Transverse colon (tissue), 4 donors: ENCODE measurements around the gene IGSF21.

Source experiments
- CTCF ChIP-seq, 5 experiments: fragments of 200-600 bp in 3 of 5; fragments of 450-650 bp in 2 of 5; sonication (generic) in 3 of 5; IDR thresholded peaks; 1 replicate in 2 of 5; 2 replicates in 3 of 5; pipeline ENCODE4 v1.5.1; 2016 to 2017; ENCODE audit warnings: antibody characterized with exemption in 5 of 5, inconsistent platforms in 3 of 5, mild to moderate bottlenecking in 2 of 5, moderate library complexity in 1 of 5
- EP300 ChIP-seq: sonication (generic); formaldehyde crosslinking; IDR thresholded peaks from one replicate; pipeline ENCODE4 v1.6.1; 2017; ENCODE audit warnings: antibody characterized with exemption, low read depth
- POLR2A ChIP-seq: fragments of 450-650 bp; IDR thresholded peaks from one replicate; pipeline ENCODE4 v1.6.1; 2016; ENCODE audit warnings: antibody characterized with exemption, mild to moderate bottlenecking, moderate library complexity
- POLR2AphosphoS5 ChIP-seq, 3 donors: sonication (generic); formaldehyde crosslinking; IDR thresholded peaks; one replicate each; pipeline ENCODE4 v1.6.1; 2016; ENCODE audit warnings: antibody characterized with exemption in 3 of 3

GRCh38 chr1:18419845-18420184, 312.2 kb downstream of the IGSF21 start:
- TF ChIP-seq CTCF (IDR thresholded peaks at IDR 0.05) = no peak
- TF ChIP-seq POLR2A = no peak
- TF ChIP-seq POLR2AphosphoS5 (IDR thresholded peaks at IDR 0.05) = no peak
- no peak for TF ChIP-seq EP300
